BLaER1 (cell line): Measurements from ENCODE around the gene SSUH2.

Experiments used
- H3K27ac ChIP-seq: shearing (Covaris generic); formaldehyde crosslinking; 2 replicates; pipeline ENCODE4 v1.8.1; 2022
- H3K27me3 ChIP-seq: shearing (Covaris generic); formaldehyde crosslinking; 2 replicates; pipeline ENCODE4 v1.8.1; 2022
- H3K36me3 ChIP-seq: shearing (Covaris generic); formaldehyde crosslinking; 2 replicates; pipeline ENCODE4 v1.8.1; 2022
- H3K4me1 ChIP-seq: shearing (Covaris generic); formaldehyde crosslinking; 2 replicates; pipeline ENCODE4 v1.8.1; 2022
- H3K4me2 ChIP-seq: shearing (Covaris generic); formaldehyde crosslinking; 2 replicates; pipeline ENCODE4 v1.8.1; 2022
- H3K4me3 ChIP-seq: shearing (Covaris generic); formaldehyde crosslinking; 2 replicates; pipeline ENCODE4 v1.8.1; 2022
- H3K9ac ChIP-seq: shearing (Covaris generic); formaldehyde crosslinking; 2 replicates; pipeline ENCODE4 v1.8.1; 2022
- H3K9me3 ChIP-seq: shearing (Covaris generic); formaldehyde crosslinking; 2 replicates; pipeline ENCODE4 v1.8.1; 2022
- H4K20me1 ChIP-seq: shearing (Covaris generic); formaldehyde crosslinking; 2 replicates; pipeline ENCODE4 v1.8.1; 2022
- Cebpa-rat ChIP-seq: shearing (Covaris generic); IDR thresholded peaks from 2 replicates; pipeline ENCODE4 v1.8.1; 2022

Gene SSUH2

GRCh38 chr3:8629151-8630021, 15.2 kb downstream of the SSUH2 start:
- TF ChIP-seq Cebpa-rat, result no peak

DNA sequence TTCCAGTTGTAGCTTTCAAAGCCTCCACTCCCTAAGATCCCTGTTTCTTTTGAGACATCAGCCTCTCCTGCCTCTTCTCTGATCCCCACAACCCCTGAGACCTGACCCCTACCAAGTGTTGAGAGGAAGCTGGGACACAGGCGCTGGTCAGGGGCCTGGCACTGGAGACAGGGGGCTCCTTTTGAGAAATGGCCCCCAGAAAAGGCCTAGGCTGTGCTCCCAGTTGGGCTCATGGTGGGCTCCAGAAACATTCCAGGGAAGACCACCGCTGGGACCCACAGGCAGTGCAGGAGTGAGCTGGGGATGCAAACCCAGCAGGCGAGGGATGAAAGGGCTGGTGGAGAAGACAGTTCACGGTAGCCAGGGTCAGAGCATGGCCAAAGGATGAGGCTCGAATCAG, 16.6 kb downstream of the SSUH2 start:
- H3K4me1 ChIP-seq, result peaks cover 30% of the 10 kb centered on the region
- H3K36me3 ChIP-seq, result no peaks in the 10 kb centered on the region
- no peak for TF ChIP-seq Cebpa-rat
- no peak overlapping the region for H3K9ac ChIP-seq
- no peaks in the 10 kb centered on the region for H4K20me1 ChIP-seq
- no peak overlapping the region for H3K4me2 ChIP-seq
- H3K27ac ChIP-seq, result no peak overlapping the region
- H3K27me3 ChIP-seq, result no peaks in the 10 kb centered on the region
- no peak overlapping the region for H3K4me3 ChIP-seq
- H3K9me3 ChIP-seq, result no peaks in the 10 kb centered on the region

More at GRCh38 chr3:8629151-8630021, 15.2 kb downstream of the SSUH2 start:
- no peak overlapping the region for H3K4me2 ChIP-seq
- peaks cover 18% of the 10 kb centered on the region for H3K4me1 ChIP-seq
- H3K27me3 ChIP-seq, result no peaks in the 10 kb centered on the region
- H4K20me1 ChIP-seq, result no peaks in the 10 kb centered on the region
- H3K27ac ChIP-seq, result no peak overlapping the region
- H3K4me3 ChIP-seq, result no peak overlapping the region
- H3K9me3 ChIP-seq, result no peaks in the 10 kb centered on the region
- no peak overlapping the region for H3K9ac ChIP-seq
- no peaks in the 10 kb centered on the region for H3K36me3 ChIP-seq

GRCh38 chr3:8627201-8627940, 17.2 kb downstream of the SSUH2 start:
- Histone ChIP-seq H4K20me1 (no peaks in the 10 kb centered on the region), H3K9me3 (no peaks in the 10 kb centered on the region), H3K4me3 (no peak overlapping the region), H3K9ac (no peak overlapping the region), H3K4me2 (no peak overlapping the region), H3K36me3 (no peaks in the 10 kb centered on the region), H3K27ac (no peak overlapping the region; the same call in 1 of the 2 replicates), H3K4me1 (peaks cover 36% of the 10 kb centered on the region), H3K27me3 (no peaks in the 10 kb centered on the region)
- TF ChIP-seq Cebpa-rat, result no peak

- H3K36me3 ChIP-seq, result no peaks in the 10 kb centered on the region
- peaks cover 47% of the 10 kb centered on the region for H3K4me1 ChIP-seq
- H3K27me3 ChIP-seq, result no peaks in the 10 kb centered on the region
- H4K20me1 ChIP-seq, result no peaks in the 10 kb centered on the region
- no peak for TF ChIP-seq Cebpa-rat
- no peak overlapping the region for H3K4me2 ChIP-seq
- no peak overlapping the region for H3K27ac ChIP-seq
- H3K9ac ChIP-seq, result no peak overlapping the region
- H3K4me3 ChIP-seq, result no peak overlapping the region
- H3K9me3 ChIP-seq, result no peaks in the 10 kb centered on the region
These were observed 18.6 kb downstream of the SSUH2 start for GRCh38 chr3:8625991-8626390.

DNA sequence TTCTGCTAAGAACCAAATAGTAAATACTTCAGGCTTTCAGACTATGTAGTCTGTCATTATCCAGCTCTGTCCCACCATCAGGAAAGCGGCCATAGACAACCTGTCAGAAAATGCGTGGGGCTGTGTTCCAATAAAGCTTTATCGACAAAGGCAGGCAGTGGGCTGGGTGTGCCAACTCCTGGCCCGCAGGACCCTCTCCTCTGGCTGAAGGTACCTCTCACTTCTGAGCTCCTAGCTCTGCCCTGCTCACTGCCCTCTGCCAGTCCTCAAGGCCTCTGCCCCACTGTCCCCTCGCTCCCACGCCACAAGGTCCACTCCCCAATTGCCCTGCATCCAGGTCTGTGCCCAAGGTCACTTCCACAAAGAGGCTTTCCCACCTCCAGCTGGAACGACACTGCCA, 20.0 kb downstream of the SSUH2 start:
- Histone ChIP-seq H3K27me3 (no peaks in the 10 kb centered on the region), H3K4me2 (no peak overlapping the region), H3K36me3 (no peaks in the 10 kb centered on the region), H3K27ac (0 out of 2 replicates have a peak overlapping the region, but pooled peaks have one; percentile 34), H3K9ac (no peak overlapping the region), H3K4me1 (peaks cover 53% of the 10 kb centered on the region), H4K20me1 (no peaks in the 10 kb centered on the region), H3K4me3 (no peak overlapping the region), H3K9me3 (peaks cover 7% of the 10 kb centered on the region; the same call in 1 of the 2 replicates)
- no peak for TF ChIP-seq Cebpa-rat

- no peak overlapping the region for H3K4me3 ChIP-seq
- H3K9ac ChIP-seq, result no peak overlapping the region
- H3K9me3 ChIP-seq, result peaks cover 15% of the 10 kb centered on the region; the same call in 1 of the 2 replicates
- H3K4me1 ChIP-seq, result peaks cover 53% of the 10 kb centered on the region
- no peaks in the 10 kb centered on the region for H3K27me3 ChIP-seq
- no peaks in the 10 kb centered on the region for H4K20me1 ChIP-seq
- H3K36me3 ChIP-seq, result no peaks in the 10 kb centered on the region
- H3K4me2 ChIP-seq, result peak overlapping the region; percentile 87
- TF ChIP-seq Cebpa-rat, result no peak
- peak overlapping the region; percentile 76 for H3K27ac ChIP-seq
These were observed 20.9 kb downstream of the SSUH2 start for GRCh38 chr3:8623741-8624140.

GRCh38 chr3:8622873-8623691, 21.5 kb downstream of the SSUH2 start:
- Histone ChIP-seq H3K4me3 (peak overlapping the region; percentile 6; the same call in 1 of the 2 replicates), H3K9me3 (peaks cover 21% of the 10 kb centered on the region; the same call in 1 of the 2 replicates), H3K4me2 (peak overlapping the region; percentile 87), H3K27me3 (no peaks in the 10 kb centered on the region), H4K20me1 (no peaks in the 10 kb centered on the region), H3K36me3 (no peaks in the 10 kb centered on the region), H3K4me1 (peaks cover 53% of the 10 kb centered on the region), H3K9ac (peak overlapping the region; percentile 46; the same call in 1 of the 2 replicates), H3K27ac (peak overlapping the region; percentile 76)
- TF ChIP-seq Cebpa-rat, result no peak

DNA sequence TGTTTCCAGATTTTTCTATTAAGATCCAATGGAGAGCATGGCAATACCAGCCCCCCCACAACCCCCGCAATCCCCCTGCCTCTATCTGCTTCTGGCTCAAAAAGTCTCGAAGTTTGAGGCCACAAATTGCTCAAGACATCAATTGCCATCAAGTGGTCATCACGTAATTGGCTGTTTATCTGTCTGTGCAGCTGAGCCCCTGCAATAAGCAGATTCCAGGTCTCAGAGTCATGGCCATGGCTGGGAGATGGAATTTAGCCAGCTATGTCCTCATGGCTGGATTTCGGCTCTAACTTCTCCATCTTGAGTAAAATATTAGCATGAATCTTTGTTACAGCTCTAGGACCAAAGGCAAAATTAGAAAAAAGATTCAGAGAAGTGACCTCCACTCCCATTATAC, 22.7 kb downstream of the SSUH2 start:
- no peaks in the 10 kb centered on the region for H3K36me3 ChIP-seq
- H3K27ac ChIP-seq, result no peak overlapping the region
- no peak for TF ChIP-seq Cebpa-rat
- H3K4me3 ChIP-seq, result no peak overlapping the region
- no peaks in the 10 kb centered on the region for H3K27me3 ChIP-seq
- peak overlapping the region; percentile 87; the same call in 1 of the 2 replicates for H3K4me2 ChIP-seq
- peaks cover 25% of the 10 kb centered on the region; the same call in 1 of the 2 replicates for H3K9me3 ChIP-seq
- peaks cover 44% of the 10 kb centered on the region for H3K4me1 ChIP-seq
- no peak overlapping the region for H3K9ac ChIP-seq
- H4K20me1 ChIP-seq, result no peaks in the 10 kb centered on the region

DNA sequence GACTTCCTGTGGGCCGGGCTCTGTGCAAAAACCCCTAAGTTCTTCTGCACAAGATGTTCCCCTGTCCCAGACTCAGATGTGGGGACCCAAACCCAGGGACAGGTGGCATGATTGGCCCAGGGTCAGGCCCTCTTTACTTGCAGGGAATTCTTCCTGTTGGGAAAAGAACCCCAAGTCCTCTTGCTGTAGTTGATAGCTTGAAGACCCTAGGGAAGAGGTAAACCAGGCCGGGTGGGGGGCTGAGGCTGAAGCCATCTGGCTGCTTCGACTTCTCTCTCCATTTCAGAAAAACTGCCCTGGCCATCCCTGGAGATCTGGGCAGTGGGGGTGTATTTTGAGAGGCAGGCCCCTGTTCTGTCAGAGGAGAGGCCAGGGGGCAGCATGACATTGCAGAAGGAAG, 23.5 kb downstream of the SSUH2 start:
- no peaks in the 10 kb centered on the region for H3K36me3 ChIP-seq
- no peak for TF ChIP-seq Cebpa-rat
- no peak overlapping the region for H3K4me2 ChIP-seq
- H3K4me1 ChIP-seq, result peaks cover 41% of the 10 kb centered on the region
- no peak overlapping the region for H3K27ac ChIP-seq
- H3K27me3 ChIP-seq, result no peaks in the 10 kb centered on the region
- H4K20me1 ChIP-seq, result no peaks in the 10 kb centered on the region
- no peak overlapping the region for H3K4me3 ChIP-seq
- peaks cover 25% of the 10 kb centered on the region; the same call in 1 of the 2 replicates for H3K9me3 ChIP-seq
- H3K9ac ChIP-seq, result no peak overlapping the region
